ENCODE measurements around the gene FAM3D. TPM values are rescaled to one million over a fixed set of nuclear protein-coding genes. Genes with fewer than 3 reads are reported as not detected.
A peak's percentile ranks its signal among the peaks of the same experiment; 100 is the strongest.

The FAM3D gene
- total and polyA plus RNA-seq, 9 of the 15 experiments (the other 6 are each of a cell fraction or from before 2014, with no cell fraction given), result not detected

DNA sequence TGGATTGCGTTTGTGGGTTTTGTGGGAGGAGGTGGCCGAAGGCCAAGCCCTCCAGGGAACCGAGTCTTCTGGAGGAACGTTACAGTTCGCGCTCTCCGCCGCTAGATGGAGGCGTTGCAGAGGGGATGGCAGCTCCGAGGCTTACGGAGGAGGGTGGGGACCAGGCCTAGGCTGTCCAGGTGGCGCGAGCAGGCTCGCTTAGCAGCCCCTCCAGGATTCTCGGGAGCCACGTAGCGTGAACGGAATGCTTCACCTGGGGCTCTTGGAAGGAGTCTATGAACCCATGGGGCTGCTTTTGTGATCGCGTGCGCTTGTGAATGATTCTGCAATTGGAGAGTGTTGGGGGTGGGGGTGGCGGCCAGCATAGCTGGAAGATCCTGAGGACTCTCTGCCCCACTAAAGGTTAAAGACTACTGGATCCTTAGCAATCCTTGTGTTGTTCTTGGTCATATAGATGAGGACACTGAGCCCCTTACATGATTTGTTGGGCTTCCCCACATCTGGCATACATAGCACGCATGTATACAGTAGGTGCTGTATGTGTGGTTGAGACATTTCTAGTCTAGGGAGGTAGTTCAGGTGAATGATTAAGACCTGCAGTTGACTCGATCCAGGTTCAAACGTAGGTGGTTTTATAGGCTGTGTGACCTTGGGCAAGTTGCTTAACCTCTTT lies 25.7 kb downstream of the FAM3D start (continued):
- TF ChIP-seq, protein P1, sequence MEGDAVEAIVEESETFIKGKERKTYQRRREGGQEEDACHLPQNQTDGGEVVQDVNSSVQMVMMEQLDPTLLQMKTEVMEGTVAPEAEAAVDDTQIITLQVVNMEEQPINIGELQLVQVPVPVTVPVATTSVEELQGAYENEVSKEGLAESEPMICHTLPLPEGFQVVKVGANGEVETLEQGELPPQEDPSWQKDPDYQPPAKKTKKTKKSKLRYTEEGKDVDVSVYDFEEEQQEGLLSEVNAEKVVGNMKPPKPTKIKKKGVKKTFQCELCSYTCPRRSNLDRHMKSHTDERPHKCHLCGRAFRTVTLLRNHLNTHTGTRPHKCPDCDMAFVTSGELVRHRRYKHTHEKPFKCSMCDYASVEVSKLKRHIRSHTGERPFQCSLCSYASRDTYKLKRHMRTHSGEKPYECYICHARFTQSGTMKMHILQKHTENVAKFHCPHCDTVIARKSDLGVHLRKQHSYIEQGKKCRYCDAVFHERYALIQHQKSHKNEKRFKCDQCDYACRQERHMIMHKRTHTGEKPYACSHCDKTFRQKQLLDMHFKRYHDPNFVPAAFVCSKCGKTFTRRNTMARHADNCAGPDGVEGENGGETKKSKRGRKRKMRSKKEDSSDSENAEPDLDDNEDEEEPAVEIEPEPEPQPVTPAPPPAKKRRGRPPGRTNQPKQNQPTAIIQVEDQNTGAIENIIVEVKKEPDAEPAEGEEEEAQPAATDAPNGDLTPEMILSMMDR (IDR thresholded peaks at IDR 0.05 in 2 of 3, conservative IDR thresholded peaks at IDR 0.05 in 1 of 3; ENCODE audit: insufficient read depth in 2 of 3, low read depth in 1 of 3, low read length in 3 of 3), result peak; percentile 80 to 81 (median 80)
- TF ChIP-seq CREB1 (IDR thresholded peaks at IDR 0.05) (no peak), CREB1 (CRISPR knock-in tag; IDR thresholded peaks at IDR 0.05) (no peak), ZBED1 (IDR thresholded peaks at IDR 0.05) (no peak), ZKSCAN8 (CRISPR knock-in tag; IDR thresholded peaks at IDR 0.05) (peak; percentile 88), PTRF (tag; IDR thresholded peaks at IDR 0.05) (no peak), RAD21 (CRISPR knock-in tag; conservative IDR thresholded peaks at IDR 0.05 in 1 of 2, IDR thresholded peaks at IDR 0.05 in 1 of 2) (peak; percentile 76 to 87)
- TF ChIP-seq, protein P2, sequence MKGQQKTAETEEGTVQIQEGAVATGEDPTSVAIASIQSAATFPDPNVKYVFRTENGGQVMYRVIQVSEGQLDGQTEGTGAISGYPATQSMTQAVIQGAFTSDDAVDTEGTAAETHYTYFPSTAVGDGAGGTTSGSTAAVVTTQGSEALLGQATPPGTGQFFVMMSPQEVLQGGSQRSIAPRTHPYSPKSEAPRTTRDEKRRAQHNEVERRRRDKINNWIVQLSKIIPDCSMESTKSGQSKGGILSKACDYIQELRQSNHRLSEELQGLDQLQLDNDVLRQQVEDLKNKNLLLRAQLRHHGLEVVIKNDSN (CRISPR knock-in tag; IDR thresholded peaks at IDR 0.05), result no peak
- TF ChIP-seq, protein P3, sequence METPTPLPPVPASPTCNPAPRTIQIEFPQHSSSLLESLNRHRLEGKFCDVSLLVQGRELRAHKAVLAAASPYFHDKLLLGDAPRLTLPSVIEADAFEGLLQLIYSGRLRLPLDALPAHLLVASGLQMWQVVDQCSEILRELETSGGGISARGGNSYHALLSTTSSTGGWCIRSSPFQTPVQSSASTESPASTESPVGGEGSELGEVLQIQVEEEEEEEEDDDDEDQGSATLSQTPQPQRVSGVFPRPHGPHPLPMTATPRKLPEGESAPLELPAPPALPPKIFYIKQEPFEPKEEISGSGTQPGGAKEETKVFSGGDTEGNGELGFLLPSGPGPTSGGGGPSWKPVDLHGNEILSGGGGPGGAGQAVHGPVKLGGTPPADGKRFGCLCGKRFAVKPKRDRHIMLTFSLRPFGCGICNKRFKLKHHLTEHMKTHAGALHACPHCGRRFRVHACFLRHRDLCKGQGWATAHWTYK (CRISPR knock-in tag; IDR thresholded peaks at IDR 0.05), result no peak
- TF ChIP-seq, protein P4, sequence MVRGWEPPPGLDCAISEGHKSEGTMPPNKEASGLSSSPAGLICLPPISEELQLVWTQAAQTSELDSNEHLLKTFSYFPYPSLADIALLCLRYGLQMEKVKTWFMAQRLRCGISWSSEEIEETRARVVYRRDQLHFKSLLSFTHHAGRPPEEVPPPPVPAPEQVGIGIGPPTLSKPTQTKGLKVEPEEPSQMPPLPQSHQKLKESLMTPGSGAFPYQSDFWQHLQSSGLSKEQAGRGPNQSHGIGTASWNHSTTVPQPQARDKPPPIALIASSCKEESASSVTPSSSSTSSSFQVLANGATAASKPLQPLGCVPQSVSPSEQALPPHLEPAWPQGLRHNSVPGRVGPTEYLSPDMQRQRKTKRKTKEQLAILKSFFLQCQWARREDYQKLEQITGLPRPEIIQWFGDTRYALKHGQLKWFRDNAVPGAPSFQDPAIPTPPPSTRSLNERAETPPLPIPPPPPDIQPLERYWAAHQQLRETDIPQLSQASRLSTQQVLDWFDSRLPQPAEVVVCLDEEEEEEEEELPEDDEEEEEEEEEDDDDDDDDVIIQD (CRISPR knock-in tag; IDR thresholded peaks at IDR 0.05), result no peak
- TF ChIP-seq, protein P5, sequence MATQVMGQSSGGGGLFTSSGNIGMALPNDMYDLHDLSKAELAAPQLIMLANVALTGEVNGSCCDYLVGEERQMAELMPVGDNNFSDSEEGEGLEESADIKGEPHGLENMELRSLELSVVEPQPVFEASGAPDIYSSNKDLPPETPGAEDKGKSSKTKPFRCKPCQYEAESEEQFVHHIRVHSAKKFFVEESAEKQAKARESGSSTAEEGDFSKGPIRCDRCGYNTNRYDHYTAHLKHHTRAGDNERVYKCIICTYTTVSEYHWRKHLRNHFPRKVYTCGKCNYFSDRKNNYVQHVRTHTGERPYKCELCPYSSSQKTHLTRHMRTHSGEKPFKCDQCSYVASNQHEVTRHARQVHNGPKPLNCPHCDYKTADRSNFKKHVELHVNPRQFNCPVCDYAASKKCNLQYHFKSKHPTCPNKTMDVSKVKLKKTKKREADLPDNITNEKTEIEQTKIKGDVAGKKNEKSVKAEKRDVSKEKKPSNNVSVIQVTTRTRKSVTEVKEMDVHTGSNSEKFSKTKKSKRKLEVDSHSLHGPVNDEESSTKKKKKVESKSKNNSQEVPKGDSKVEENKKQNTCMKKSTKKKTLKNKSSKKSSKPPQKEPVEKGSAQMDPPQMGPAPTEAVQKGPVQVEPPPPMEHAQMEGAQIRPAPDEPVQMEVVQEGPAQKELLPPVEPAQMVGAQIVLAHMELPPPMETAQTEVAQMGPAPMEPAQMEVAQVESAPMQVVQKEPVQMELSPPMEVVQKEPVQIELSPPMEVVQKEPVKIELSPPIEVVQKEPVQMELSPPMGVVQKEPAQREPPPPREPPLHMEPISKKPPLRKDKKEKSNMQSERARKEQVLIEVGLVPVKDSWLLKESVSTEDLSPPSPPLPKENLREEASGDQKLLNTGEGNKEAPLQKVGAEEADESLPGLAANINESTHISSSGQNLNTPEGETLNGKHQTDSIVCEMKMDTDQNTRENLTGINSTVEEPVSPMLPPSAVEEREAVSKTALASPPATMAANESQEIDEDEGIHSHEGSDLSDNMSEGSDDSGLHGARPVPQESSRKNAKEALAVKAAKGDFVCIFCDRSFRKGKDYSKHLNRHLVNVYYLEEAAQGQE (IDR thresholded peaks at IDR 0.05; ENCODE audit: borderline replicate concordance), result peak; percentile 55; the same call in 1 of the 2 replicates
- TF ChIP-seq, protein P5 (CRISPR knock-in tag; IDR thresholded peaks at IDR 0.05; ENCODE audit: low read depth), result no peak

Data from K562 (cell line).